PFSK-1 (cell line): ENCODE data around the gene HBS1L.

Source experiments
- FOXP2 ChIP-seq: optimal IDR thresholded peaks from 2 replicates; pipeline ENCODE3; 2011; ENCODE audit warnings: borderline replicate concordance, control low read depth, inconsistent platforms; ENCODE audit not compliant: insufficient read depth; ENCODE audit errors: extremely low read length, extremely low read depth
- POLR2AphosphoS5 ChIP-seq: IDR thresholded peaks from 2 replicates; pipeline ENCODE4 v1.6.1; 2012; ENCODE audit warnings: low read depth, mild to moderate bottlenecking, control low read depth, low read length, moderate library complexity
- REST ChIP-seq, 2 experiments: IDR thresholded peaks; 2 replicates each; pipeline versions ENCODE4 v1.6.1 to v1.8.0; 2011 to 2012; ENCODE audit warnings: low read depth in 2 of 2, low read length in 2 of 2, control low read depth in 1 of 2, inconsistent platforms in 1 of 2, mild to moderate bottlenecking in 1 of 2, moderate library complexity in 1 of 2; ENCODE audit not compliant: insufficient read depth in 1 of 2
- SIN3A ChIP-seq: IDR thresholded peaks from 2 replicates; pipeline ENCODE4 v1.6.1; 2012; ENCODE audit warnings: mild to moderate bottlenecking, low read length, moderate library complexity, borderline replicate concordance; ENCODE audit not compliant: insufficient read depth
- TAF1 ChIP-seq: IDR thresholded peaks from 2 replicates; pipeline ENCODE4 v1.6.1; 2012; ENCODE audit warnings: low read length, control low read depth, borderline replicate concordance; ENCODE audit not compliant: insufficient read depth

Gene HBS1L

GRCh38 chr6:135018052-135018451, 36.6 kb downstream of the HBS1L start:
- no peak for TF ChIP-seq POLR2AphosphoS5
- no peak for TF ChIP-seq TAF1
- no peak for TF ChIP-seq REST (IDR thresholded peaks at IDR 0.05; ENCODE audit: insufficient read depth in 1 of 2, low read depth in 2 of 2, low read length in 2 of 2)
- TF ChIP-seq SIN3A, result no peak
- no peak for TF ChIP-seq FOXP2

- no peak for TF ChIP-seq SIN3A
- no peak for TF ChIP-seq FOXP2
- TF ChIP-seq REST (IDR thresholded peaks at IDR 0.05; ENCODE audit: insufficient read depth in 1 of 2, low read depth in 2 of 2, low read length in 2 of 2), result no peak
- TF ChIP-seq POLR2AphosphoS5, result no peak
Measured at GRCh38 chr6:135014353-135014832, 40.2 kb downstream of the HBS1L start.

DNA sequence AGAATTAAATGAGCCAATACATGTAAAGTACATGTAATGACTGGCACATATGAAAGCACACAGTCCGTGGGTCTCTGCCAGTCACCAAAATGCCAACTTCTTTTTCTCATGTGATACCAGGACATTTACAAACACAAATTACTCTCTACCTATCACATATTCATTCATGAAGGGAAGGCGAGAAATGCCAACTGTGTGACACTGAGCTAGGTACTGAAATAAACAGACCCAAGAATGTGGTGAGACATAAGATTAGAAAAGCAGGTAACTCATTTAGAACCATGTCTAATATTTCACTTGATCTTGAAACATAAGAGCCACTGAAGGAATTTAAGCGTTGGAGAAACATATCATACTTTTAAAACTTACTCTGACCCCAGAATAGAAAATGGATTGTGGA, 41.4 kb downstream of the HBS1L start:
- no peak for TF ChIP-seq SIN3A
- no peak for TF ChIP-seq REST (IDR thresholded peaks at IDR 0.05; ENCODE audit: insufficient read depth in 1 of 2, low read depth in 2 of 2, low read length in 2 of 2)
- no peak for TF ChIP-seq TAF1
- no peak for TF ChIP-seq POLR2AphosphoS5
- TF ChIP-seq FOXP2, result no peak

DNA sequence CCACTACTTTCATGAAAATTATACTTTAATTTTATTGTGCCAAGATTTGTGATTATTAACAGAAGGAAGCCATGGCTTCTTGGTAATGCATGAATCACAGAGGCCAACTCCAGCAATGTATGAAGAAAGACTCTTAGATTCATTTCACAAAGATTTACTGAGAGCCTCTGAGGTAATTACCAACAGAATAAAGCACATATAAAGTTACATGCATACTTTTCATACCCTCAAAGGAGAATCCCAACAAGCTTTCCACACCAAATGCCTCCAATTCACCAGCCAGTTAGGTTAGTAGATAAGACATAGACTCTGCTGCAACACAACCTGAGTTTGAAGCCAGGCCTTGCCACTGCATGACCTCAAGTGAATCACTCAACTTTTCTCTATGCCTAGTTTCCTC, 41.9 kb downstream of the HBS1L start:
- no peak for TF ChIP-seq POLR2AphosphoS5
- no peak for TF ChIP-seq SIN3A
- no peak for TF ChIP-seq FOXP2
- no peak for TF ChIP-seq REST (IDR thresholded peaks at IDR 0.05; ENCODE audit: insufficient read depth in 1 of 2, low read depth in 2 of 2, low read length in 2 of 2)
- TF ChIP-seq TAF1, result no peak

DNA sequence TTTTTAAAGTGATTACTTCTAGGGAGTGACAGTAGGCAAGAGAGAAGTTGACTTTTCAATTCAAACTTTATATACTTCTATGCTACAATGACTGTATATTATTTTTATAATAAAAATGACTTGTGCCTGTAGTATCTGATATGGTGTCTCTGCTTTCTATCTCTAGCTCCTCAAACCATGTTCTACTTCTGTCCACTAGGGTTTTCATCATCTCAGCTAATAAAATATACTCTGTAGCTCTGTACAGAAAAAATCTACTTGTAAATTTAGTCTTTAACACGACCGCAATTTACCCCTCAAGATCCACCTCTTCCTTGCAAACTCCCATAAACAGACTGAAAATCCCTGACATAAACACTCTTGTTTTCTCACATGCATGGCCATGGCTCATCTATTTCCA, 42.3 kb downstream of the HBS1L start:
- TF ChIP-seq FOXP2 (no peak), TAF1 (no peak), REST (IDR thresholded peaks at IDR 0.05; ENCODE audit: insufficient read depth in 1 of 2, low read depth in 2 of 2, low read length in 2 of 2) (no peak), SIN3A (no peak)
